DMS153 treated with DMSO at 0.1 percent for 48 hours (cell line): Measurements from ENCODE around the gene BMPR1B.

Experiments used
- DNase-seq: peaks from one replicate; lab custom pipeline; 2025; ENCODE audit not compliant: unreplicated experiment; lab: John Stamatoyannopoulos, UW

Gene BMPR1B

GRCh38 chr4:95084584-95084983 lies 326.8 kb downstream of the BMPR1B start:
- no peak for DNase-seq

GRCh38 chr4:95085124-95085833 lies 327.5 kb downstream of the BMPR1B start:
- DNase-seq = no peak

- no peak for DNase-seq
Observed at GRCh38 chr4:95086551-95086950, 328.8 kb downstream of the BMPR1B start.

GRCh38 chr4:95087657-95088455 lies 330.1 kb downstream of the BMPR1B start:
- no peak for DNase-seq

- DNase-seq = no peak
Observed at GRCh38 chr4:95091272-95091671, 333.5 kb downstream of the BMPR1B start.

- DNase-seq = peak; percentile 18
Observed at GRCh38 chr4:95092766-95093165, 335.0 kb downstream of the BMPR1B start.

- DNase-seq = no peak
Observed at GRCh38 chr4:95093460-95093859, 335.7 kb downstream of the BMPR1B start.

GRCh38 chr4:95093936-95094929 lies 336.5 kb downstream of the BMPR1B start:
- no peak for DNase-seq

- DNase-seq = no peak
Observed at GRCh38 chr4:95095348-95095974, 337.7 kb downstream of the BMPR1B start.

GRCh38 chr4:95102162-95102790 lies 344.5 kb downstream of the BMPR1B start:
- DNase-seq = no peak

GRCh38 chr4:95105112-95105511 lies 347.4 kb downstream of the BMPR1B start:
- no peak for DNase-seq

- no peak for DNase-seq
Observed at GRCh38 chr4:95105983-95106382, 348.2 kb downstream of the BMPR1B start.

GRCh38 chr4:95106408-95106928 lies 348.7 kb downstream of the BMPR1B start:
- no peak for DNase-seq

GRCh38 chr4:95107004-95107403 lies 349.2 kb downstream of the BMPR1B start:
- no peak for DNase-seq

GRCh38 chr4:95107635-95108034 lies 349.9 kb downstream of the BMPR1B start:
- DNase-seq = no peak

- DNase-seq = no peak
Observed at GRCh38 chr4:95108883-95109421, 351.2 kb downstream of the BMPR1B start.

GRCh38 chr4:95114521-95114920 lies 356.8 kb downstream of the BMPR1B start:
- DNase-seq = no peak

GRCh38 chr4:95118497-95118896 lies 360.7 kb downstream of the BMPR1B start:
- DNase-seq = no peak

GRCh38 chr4:95120456-95120855 lies 362.7 kb downstream of the BMPR1B start:
- DNase-seq = no peak

GRCh38 chr4:95122001-95122400 lies 364.2 kb downstream of the BMPR1B start:
- DNase-seq = no peak
